Heart right ventricle (tissue), 16 donors: ENCODE results near the gene DDX31. TPM values are rescaled to one million over a fixed set of nuclear protein-coding genes. Genes with fewer than 3 reads are reported as not detected.

Source experiments
- ATAC-seq, 8 donors: fragments of 200-7000 bp; cut with Tn5 transposase; one replicate each; pipeline ENCODE4 v1.9.1; 2020; ENCODE audit warnings: mild to moderate bottlenecking in 8 of 8, moderate library complexity in 8 of 8, moderate number of reproducible peaks in 1 of 8
- DNase-seq, 2 donors: peaks; one replicate each; pipeline ENCODE4 v3.0.0-alpha.2; 2020
- H3K27ac ChIP-seq, 10 donors: fragments of 200-600 bp; sonication (generic) in 2 of 10; one replicate each; pipeline versions ENCODE4 v1.5.0 to v1.8.0; 2020 to 2022; ENCODE audit warnings: mild to moderate bottlenecking in 3 of 10
- H3K27me3 ChIP-seq, 7 donors: fragments of 200-600 bp; one replicate each; pipeline ENCODE4 v1.8.0; 2021 to 2022; ENCODE audit warnings: mild to moderate bottlenecking in 2 of 7
- H3K36me3 ChIP-seq, 9 donors: fragments of 200-600 bp; sonication (generic) in 1 of 9; one replicate each; pipeline versions ENCODE4 v1.5.0 to v1.8.0; 2020 to 2022; ENCODE audit warnings: mild to moderate bottlenecking in 2 of 9
- H3K4me1 ChIP-seq, 9 donors: fragments of 200-600 bp; sonication (generic) in 1 of 9; one replicate each; pipeline versions ENCODE4 v1.5.0 to v1.8.0; 2020 to 2022; ENCODE audit warnings: mild to moderate bottlenecking in 4 of 9
- H3K4me3 ChIP-seq, 10 donors: fragments of 200-600 bp; sonication (generic) in 2 of 10; one replicate each; pipeline versions ENCODE4 v1.5.0 to v1.8.0; 2020 to 2022; ENCODE audit warnings: mild to moderate bottlenecking in 7 of 10, moderate library complexity in 2 of 10
- H3K9me3 ChIP-seq, 11 donors: fragments of 200-600 bp in 10 of 11; sonication (generic) in 2 of 11; one replicate each; pipeline versions ENCODE4 v1.5.0 to v1.8.0; 2013 to 2022; ENCODE audit warnings: mild to moderate bottlenecking in 2 of 11, control low read depth in 1 of 11, moderate library complexity in 1 of 11
- CTCF ChIP-seq, 9 donors: fragments of 200-600 bp; sonication (generic) in 2 of 9; IDR thresholded peaks; one replicate each; pipeline versions ENCODE4 v1.5.0 to v1.8.0; 2021 to 2022; ENCODE audit warnings: antibody characterized with exemption in 9 of 9, mild to moderate bottlenecking in 5 of 9, moderate library complexity in 1 of 9
- WGBS, 2 donors: extraction: QIAGEN DNeasy Blood & Tissue Kit; methylation state at CpG; one replicate each; pipeline ENCODE4 v1.1.7; 2013; ENCODE audit warnings: inconsistent platforms in 1 of 2; 5-methylcytosine and 5-hydroxymethylcytosine counted together
- intact Hi-C, 10 donors: fragments of 100-400 bp; cut with DNase I; formaldehyde crosslinking; loops; one replicate each; pipeline versions ENCODE4 v1.11.1 to v1.14.2; 2022
- polyA plus RNA-seq, 2 donors: library from polyadenylated mRNA; stranded (reverse); fragments of 200-250 nt; gene quantifications; one replicate each; pipeline ENCODE4 v1.2.3, GENCODE V29; 2013
- total RNA-seq, 10 donors: library from RNA; stranded (reverse); fragmentation: NEBNext Ultra II Directional in 3 of 10; extraction: Animal tissue kit (Norgen Biotek cat#: 25700) in 3 of 10; gene quantifications; one replicate each; pipeline versions ENCODE4 v1.2.1 to v1.2.4, GENCODE V29; 2021 to 2023
- donor health status: Arrhythmogenic right ventricular cardiomyopathy.
- donor health status: ischemic (EF 13 %, LVEDD 7.1; RV severe dilation, severe dysfunction).
- donor health status: healthy with polysubstance abuse.
- donor health status: DM: no; HTN: yes; CAD: no.
- donor health status: DM: no; HTN: no; CAD: no.
- donor health status: ischemic (EF 25% LVEDD 6.9; RV normal size, moderate dysfunction).
- donor health status: ischemic (EF 25% LVEDD 5.7; RV mildly dilated, moderate dysfunction).
- donor health status: healthy.
- donor health status: DM: yes; HTN: yes; CAD: no.
- donor health status: Ischemic cardiomyopathy.
- donor health status: ischemic (EF 35%, LVEDD 5.7; RV mildly dilated, moderate dysfunction).
- donor health status: nonischemic (EF 11% LVEDD 7.7; RV severe dilation, severe dysfunction).
- donor health status: DM: yes; HTN: yes; CAD: no.
- donor health status: PGD.
- donor health status: ischemic (EF 29% LVEDD 5.4; RV normal size, mild dysfunction).
- donor health status: nonischemic (EF 23%, LVEDD 6.1; RV moderate dilation, normal function).

DDX31 gene
- total and polyA plus RNA-seq, 12 donors: 4.0 to 6.4 (median 5.0) TPM

- ATAC-seq: no peak
- Histone ChIP-seq H3K9me3 (no peaks in the 10 kb centered on the region), H3K36me3 (no peaks in the 10 kb centered on the region), H3K4me1 (peaks cover 0 to under 1% (median 0%) of the 10 kb centered on the region in 9 donors), H3K27ac (no peak overlapping the region), H3K4me3 (no peak overlapping the region), H3K27me3 (peaks cover 0 to 21% (median 6%) of the 10 kb centered on the region in 7 donors)
- no peak for TF ChIP-seq CTCF (IDR thresholded peaks at IDR 0.05)
- 90 to 91% methylated on average over 2 of the region's 2 CpGs for WGBS, 2 donors
- no peak for DNase-seq
- intact Hi-C loops: no loop called here
These were observed 115.0 kb downstream of the DDX31 start for GRCh38 chr9:132554755-132555154.

GRCh38 chr9:132552041-132552440 lies 117.7 kb downstream of the DDX31 start:
- peaks cover 0 to 28% (median 6%) of the 10 kb centered on the region in 7 donors for H3K27me3 ChIP-seq
- H3K36me3 ChIP-seq: no peaks in the 10 kb centered on the region
- no peaks in the 10 kb centered on the region for H3K9me3 ChIP-seq
- no peak overlapping the region for H3K4me3 ChIP-seq
- WGBS, 2 donors: 93 to 96% methylated on average over 12 of the region's 12 CpGs
- intact Hi-C loops: no loop called here
- H3K4me1 ChIP-seq: no peaks in the 10 kb centered on the region
- ATAC-seq: no peak
- TF ChIP-seq CTCF (IDR thresholded peaks at IDR 0.05): no peak
- no peak overlapping the region for H3K27ac ChIP-seq
- no peak for DNase-seq

- no peaks in the 10 kb centered on the region for H3K36me3 ChIP-seq
- H3K4me1 ChIP-seq: peaks cover 0 to 2% (median under 1%) of the 10 kb centered on the region in 9 donors
- intact Hi-C loops: no loop called here
- no peak overlapping the region for H3K27ac ChIP-seq
- peaks cover 0 to 28% (median 7%) of the 10 kb centered on the region in 7 donors for H3K27me3 ChIP-seq
- DNase-seq (no peak), ATAC-seq (no peak)
- WGBS, 2 donors: 87 to 89% methylated on average over 13 of the region's 13 CpGs
- H3K9me3 ChIP-seq: no peaks in the 10 kb centered on the region
- no peak overlapping the region for H3K4me3 ChIP-seq
- TF ChIP-seq CTCF (IDR thresholded peaks at IDR 0.05): no peak
These were observed 118.2 kb downstream of the DDX31 start for GRCh38 chr9:132551556-132551955.

- no peak for DNase-seq
- Histone ChIP-seq H3K36me3 (no peaks in the 10 kb centered on the region), H3K27ac (no peak overlapping the region), H3K4me3 (no peak overlapping the region), H3K9me3 (no peaks in the 10 kb centered on the region), H3K27me3 (peaks cover 0 to 28% (median 10%) of the 10 kb centered on the region in 7 donors), H3K4me1 (peaks cover 0 to 9% (median 4%) of the 10 kb centered on the region in 9 donors)
- ATAC-seq: no peak
- intact Hi-C loops: no loop called here
- 59 to 67% methylated on average over 17 of the region's 17 CpGs for WGBS, 2 donors
- TF ChIP-seq CTCF (IDR thresholded peaks at IDR 0.05): no peak
These were observed 120.8 kb downstream of the DDX31 start for GRCh38 chr9:132548751-132549640.
